Activated CD8-positive, alpha-beta memory T cell treated with anti-CD3 and anti-CD28 coated beads, Interleukin-2, amount 10 ng/mL, durations not matched to agents 7 days and 5 days (primary cell): ENCODE results near the gene RNF150. TPM values are rescaled to one million over a fixed set of nuclear protein-coding genes. Genes with fewer than 3 reads are reported as not detected.

Source experiments
- ATAC-seq: fragments of 150-1000 bp; cut with Tn5 transposase; one replicate; pipeline ENCODE4 v1.10.0; 2021; ENCODE audit warnings: moderate library complexity
- CTCF ChIA-PET: fragments of 350-600 bp; sonication (Branson Sonifier 250); formaldehyde crosslinking; loops from one replicate; lab custom pipeline; 2021; ENCODE audit warnings: antibody characterized with exemption; lab: Charles Lee
- DNase-seq: peaks from one replicate; pipeline ENCODE4 v3.0.0-alpha.2; 2020
- H3K27ac Mint-ChIP-seq: one replicate; pipeline ENCODE4 v1.8.0; 2021; ENCODE audit warnings: mild to moderate bottlenecking, mixed read lengths
- H3K27me3 Mint-ChIP-seq: one replicate; pipeline ENCODE4 v1.8.0; 2021; ENCODE audit warnings: mixed read lengths
- H3K36me3 Mint-ChIP-seq: one replicate; pipeline ENCODE4 v1.8.0; 2021; ENCODE audit warnings: mild to moderate bottlenecking, mixed read lengths
- H3K4me1 Mint-ChIP-seq: one replicate; pipeline ENCODE4 v1.8.0; 2021; ENCODE audit warnings: mixed read lengths
- H3K4me3 Mint-ChIP-seq: one replicate; pipeline ENCODE4 v1.8.0; 2021; ENCODE audit warnings: mild to moderate bottlenecking, moderate library complexity, mixed read lengths
- H3K9me3 Mint-ChIP-seq: one replicate; pipeline ENCODE4 v1.8.0; 2022; ENCODE audit warnings: low read depth, mixed read lengths
- total RNA-seq, 2 experiments: library from RNA; stranded (reverse); gene quantifications; one replicate each; pipeline ENCODE4 v1.2.3, GENCODE V29; 2021

The RNF150 gene
- total RNA-seq, 2 experiments from 2014 or later, result 0.05 TPM; not detected in 1

GRCh38 chr4:141121768-141122454 lies 11.4 kb downstream of the RNF150 start:
- no peaks in the 10 kb centered on the region for H3K36me3 Mint-ChIP-seq
- no peaks in the 10 kb centered on the region for H3K27me3 Mint-ChIP-seq
- H3K9me3 Mint-ChIP-seq, result no peaks in the 10 kb centered on the region
- no peak overlapping the region for H3K27ac Mint-ChIP-seq
- no peaks in the 10 kb centered on the region for H3K4me1 Mint-ChIP-seq
- ATAC-seq (no peak), DNase-seq (no peak)
- CTCF ChIA-PET, result no interaction called here
- no peak overlapping the region for H3K4me3 Mint-ChIP-seq

- H3K4me1 Mint-ChIP-seq, result no peaks in the 10 kb centered on the region
- H3K27ac Mint-ChIP-seq, result no peak overlapping the region
- no peaks in the 10 kb centered on the region for H3K9me3 Mint-ChIP-seq
- H3K27me3 Mint-ChIP-seq, result no peaks in the 10 kb centered on the region
- no peaks in the 10 kb centered on the region for H3K36me3 Mint-ChIP-seq
- CTCF ChIA-PET, result no interaction called here
- H3K4me3 Mint-ChIP-seq, result no peak overlapping the region
- DNase-seq, result no peak
- ATAC-seq, result no peak
Measured at GRCh38 chr4:141121101-141121500, 12.2 kb downstream of the RNF150 start.

- H3K9me3 Mint-ChIP-seq, result no peaks in the 10 kb centered on the region
- no peak overlapping the region for H3K27ac Mint-ChIP-seq
- H3K36me3 Mint-ChIP-seq, result no peaks in the 10 kb centered on the region
- no peak overlapping the region for H3K4me3 Mint-ChIP-seq
- no peak for DNase-seq
- H3K27me3 Mint-ChIP-seq, result no peaks in the 10 kb centered on the region
- no peaks in the 10 kb centered on the region for H3K4me1 Mint-ChIP-seq
- no peak for ATAC-seq
- CTCF ChIA-PET, result no interaction called here
Measured at GRCh38 chr4:141120036-141120593, 13.2 kb downstream of the RNF150 start.

- H3K36me3 Mint-ChIP-seq, result no peaks in the 10 kb centered on the region
- no peaks in the 10 kb centered on the region for H3K4me1 Mint-ChIP-seq
- no peak overlapping the region for H3K4me3 Mint-ChIP-seq
- no peaks in the 10 kb centered on the region for H3K27me3 Mint-ChIP-seq
- H3K9me3 Mint-ChIP-seq, result no peaks in the 10 kb centered on the region
- H3K27ac Mint-ChIP-seq, result no peak overlapping the region
- no peak for DNase-seq
- no peak for ATAC-seq
- CTCF ChIA-PET, result no interaction called here
Measured at GRCh38 chr4:141119071-141119470, 14.2 kb downstream of the RNF150 start.

GRCh38 chr4:141118381-141118780 lies 14.9 kb downstream of the RNF150 start:
- DNase-seq (no peak), ATAC-seq (no peak)
- CTCF ChIA-PET, result no interaction called here
- Mint-ChIP-seq H3K4me1 (no peaks in the 10 kb centered on the region), H3K36me3 (no peaks in the 10 kb centered on the region), H3K4me3 (no peak overlapping the region), H3K27ac (no peak overlapping the region), H3K27me3 (no peaks in the 10 kb centered on the region), H3K9me3 (no peaks in the 10 kb centered on the region)

- no peaks in the 10 kb centered on the region for H3K4me1 Mint-ChIP-seq
- CTCF ChIA-PET, result no interaction called here
- H3K36me3 Mint-ChIP-seq, result no peaks in the 10 kb centered on the region
- ATAC-seq (no peak), DNase-seq (no peak)
- no peak overlapping the region for H3K27ac Mint-ChIP-seq
- H3K27me3 Mint-ChIP-seq, result no peaks in the 10 kb centered on the region
- no peaks in the 10 kb centered on the region for H3K9me3 Mint-ChIP-seq
- H3K4me3 Mint-ChIP-seq, result no peak overlapping the region
Measured at GRCh38 chr4:141117935-141118334, 15.3 kb downstream of the RNF150 start.

GRCh38 chr4:141109983-141110382 lies 23.3 kb downstream of the RNF150 start:
- no peak overlapping the region for H3K27ac Mint-ChIP-seq
- H3K36me3 Mint-ChIP-seq, result no peaks in the 10 kb centered on the region
- peaks cover 2% of the 10 kb centered on the region for H3K27me3 Mint-ChIP-seq
- CTCF ChIA-PET, result no interaction called here
- DNase-seq (no peak), ATAC-seq (no peak)
- no peak overlapping the region for H3K4me3 Mint-ChIP-seq
- H3K4me1 Mint-ChIP-seq, result no peaks in the 10 kb centered on the region
- H3K9me3 Mint-ChIP-seq, result no peaks in the 10 kb centered on the region

GRCh38 chr4:141107927-141108326 lies 25.3 kb downstream of the RNF150 start:
- no peaks in the 10 kb centered on the region for H3K9me3 Mint-ChIP-seq
- H3K4me1 Mint-ChIP-seq, result no peaks in the 10 kb centered on the region
- H3K27me3 Mint-ChIP-seq, result peaks cover 2% of the 10 kb centered on the region
- H3K27ac Mint-ChIP-seq, result no peak overlapping the region
- CTCF ChIA-PET, result no interaction called here
- H3K4me3 Mint-ChIP-seq, result no peak overlapping the region
- no peak for ATAC-seq
- H3K36me3 Mint-ChIP-seq, result no peaks in the 10 kb centered on the region
- no peak for DNase-seq

- no peak for ATAC-seq
- Mint-ChIP-seq H3K9me3 (no peaks in the 10 kb centered on the region), H3K27ac (no peak overlapping the region), H3K27me3 (peaks cover 2% of the 10 kb centered on the region), H3K36me3 (no peaks in the 10 kb centered on the region), H3K4me3 (no peak overlapping the region), H3K4me1 (no peaks in the 10 kb centered on the region)
- CTCF ChIA-PET, result no interaction called here
- no peak for DNase-seq
Measured at GRCh38 chr4:141102367-141102766, 30.9 kb downstream of the RNF150 start.

GRCh38 chr4:141101511-141101910 lies 31.8 kb downstream of the RNF150 start:
- CTCF ChIA-PET, result no interaction called here
- H3K36me3 Mint-ChIP-seq, result no peaks in the 10 kb centered on the region

GRCh38 chr4:141099326-141099725 lies 33.9 kb downstream of the RNF150 start:
- H3K4me3 Mint-ChIP-seq, result no peak overlapping the region
- CTCF ChIA-PET, result no interaction called here

More at GRCh38 chr4:141101511-141101910, 31.8 kb downstream of the RNF150 start:
- Mint-ChIP-seq H3K4me3 (no peak overlapping the region), H3K27me3 (peaks cover 2% of the 10 kb centered on the region), H3K9me3 (no peaks in the 10 kb centered on the region), H3K27ac (no peak overlapping the region), H3K4me1 (no peaks in the 10 kb centered on the region)
- no peak for DNase-seq
- no peak for ATAC-seq

GRCh38 chr4:141098163-141098562 lies 35.1 kb downstream of the RNF150 start:
- CTCF ChIA-PET, result no interaction called here
- Mint-ChIP-seq H3K4me3 (no peak overlapping the region), H3K9me3 (peaks cover 2% of the 10 kb centered on the region), H3K4me1 (no peaks in the 10 kb centered on the region), H3K27ac (no peak overlapping the region), H3K27me3 (no peaks in the 10 kb centered on the region), H3K36me3 (no peaks in the 10 kb centered on the region)
- DNase-seq (no peak), ATAC-seq (no peak)

More at GRCh38 chr4:141099326-141099725, 33.9 kb downstream of the RNF150 start:
- no peaks in the 10 kb centered on the region for H3K4me1 Mint-ChIP-seq
- no peaks in the 10 kb centered on the region for H3K36me3 Mint-ChIP-seq
- no peaks in the 10 kb centered on the region for H3K9me3 Mint-ChIP-seq
- no peak for ATAC-seq
- H3K27ac Mint-ChIP-seq, result no peak overlapping the region
- no peak for DNase-seq
- no peaks in the 10 kb centered on the region for H3K27me3 Mint-ChIP-seq

- no peak for ATAC-seq
- H3K36me3 Mint-ChIP-seq, result no peaks in the 10 kb centered on the region
- no peak overlapping the region for H3K4me3 Mint-ChIP-seq
- H3K27ac Mint-ChIP-seq, result no peak overlapping the region
- DNase-seq, result no peak
- H3K27me3 Mint-ChIP-seq, result no peaks in the 10 kb centered on the region
- peaks cover 2% of the 10 kb centered on the region for H3K9me3 Mint-ChIP-seq
- CTCF ChIA-PET, result no interaction called here
- H3K4me1 Mint-ChIP-seq, result no peaks in the 10 kb centered on the region
Measured at GRCh38 chr4:141090473-141090872, 42.8 kb downstream of the RNF150 start.

- CTCF ChIA-PET, result no interaction called here
- Mint-ChIP-seq H3K27me3 (no peaks in the 10 kb centered on the region), H3K9me3 (no peaks in the 10 kb centered on the region), H3K4me3 (no peak overlapping the region), H3K27ac (no peak overlapping the region), H3K4me1 (no peaks in the 10 kb centered on the region), H3K36me3 (no peaks in the 10 kb centered on the region)
- DNase-seq (no peak), ATAC-seq (no peak)
Measured at GRCh38 chr4:141081921-141082395, 51.3 kb downstream of the RNF150 start.
